Tibial nerve (tissue), 3 donors: ENCODE data around the gene NEUROD2.

Source experiments
- CTCF ChIP-seq, 5 experiments: fragments of 200-600 bp in 3 of 5; fragments of 450-650 bp in 2 of 5; sonication (generic) in 3 of 5; IDR thresholded peaks; one replicate each; pipeline ENCODE4 v1.5.1; 2016 to 2019; ENCODE audit warnings: antibody characterized with exemption in 5 of 5, mild to moderate bottlenecking in 3 of 5, moderate library complexity in 2 of 5
- POLR2A ChIP-seq, 2 donors: fragments of 450-650 bp; IDR thresholded peaks; one replicate each; pipeline ENCODE4 v1.6.1; 2017; ENCODE audit warnings: antibody characterized with exemption in 2 of 2, mild to moderate bottlenecking in 2 of 2, moderate library complexity in 2 of 2

GRCh38 chr17:39581759-39582085 is 26.0 kb downstream of the NEUROD2 start:
- TF ChIP-seq CTCF (IDR thresholded peaks at IDR 0.05) (no peak), POLR2A (IDR thresholded peaks at IDR 0.05) (no peak)
